HEK293T (cell line): ENCODE results near the gene ACTR2.
"Not testable (repeated sequence)": the region's sequence is repeated elsewhere in the genome, so short reads cannot be mapped to it uniquely, and the experiment has no call there.

ENCODE experiments used
- CTCF ChIA-PET: fragments of 350-600 bp; formaldehyde crosslinking; extraction: SDS; loops from one replicate; lab custom pipeline; 2021; ENCODE audit warnings: antibody characterized with exemption, inconsistent platforms; lab: Yijun Ruan, JAX
- POLR2A ChIA-PET: fragments of 350-600 bp; formaldehyde crosslinking; extraction: SDS; loops from one replicate; lab custom pipeline; 2020; ENCODE audit warnings: antibody characterized with exemption, inconsistent platforms; lab: Yijun Ruan, JAX
- DNase-seq: peaks from one replicate; pipeline ENCODE4 v3.0.0; 2012; ENCODE audit warnings: mixed read lengths; ENCODE audit errors: extremely low spot score
- ARNT ChIP-seq: fragments of 450-650 bp; IDR thresholded peaks from 2 replicates; pipeline ENCODE4 v1.6.1; 2017; ENCODE audit warnings: mild to moderate bottlenecking
- BHLHE40 ChIP-seq: fragments of 450-650 bp; IDR thresholded peaks from 2 replicates; pipeline ENCODE4 v1.6.1; 2016; ENCODE audit warnings: mild to moderate bottlenecking, moderate library complexity, borderline replicate concordance
- CTBP1 ChIP-seq: fragments of 450-650 bp; IDR thresholded peaks from 2 replicates; pipeline ENCODE4 v1.6.1; 2016; ENCODE audit warnings: borderline replicate concordance
- ELF4 ChIP-seq: fragments of 450-650 bp; IDR thresholded peaks from 2 replicates; pipeline ENCODE4 v1.6.1; 2017; ENCODE audit warnings: antibody characterized with exemption
- FOXA1 ChIP-seq: fragments of 450-650 bp; IDR thresholded peaks from 2 replicates; pipeline ENCODE4 v1.6.1; 2016; ENCODE audit warnings: mild to moderate bottlenecking
- FOXK2 ChIP-seq: fragments of 450-650 bp; IDR thresholded peaks from 2 replicates; pipeline ENCODE4 v1.6.1; 2016; ENCODE audit warnings: mild to moderate bottlenecking
- FOXM1 ChIP-seq: fragments of 450-650 bp; IDR thresholded peaks from 2 replicates; pipeline ENCODE4 v1.6.1; 2017; ENCODE audit warnings: mild to moderate bottlenecking, borderline replicate concordance
- HDGF ChIP-seq: fragments of 450-650 bp; IDR thresholded peaks from 2 replicates; pipeline ENCODE4 v1.6.1; 2017; ENCODE audit warnings: antibody characterized with exemption, borderline replicate concordance
- L3MBTL2 ChIP-seq: fragments of 450-650 bp; conservative IDR thresholded peaks from 2 replicates; pipeline ENCODE4 v1.6.1; 2016; ENCODE audit warnings: mild to moderate bottlenecking
- LEF1 ChIP-seq: fragments of 450-650 bp; IDR thresholded peaks from 2 replicates; pipeline ENCODE4 v1.6.1; 2017; ENCODE audit warnings: mild to moderate bottlenecking, borderline replicate concordance
- NFRKB ChIP-seq: fragments of 450-650 bp; IDR thresholded peaks from 2 replicates; pipeline ENCODE4 v1.6.1; 2016; ENCODE audit warnings: mild to moderate bottlenecking, moderate library complexity
- SP1 ChIP-seq: fragments of 450-650 bp; IDR thresholded peaks from 2 replicates; pipeline ENCODE4 v1.6.1; 2017
- SUZ12 ChIP-seq: fragments of 450-650 bp; IDR thresholded peaks from 2 replicates; pipeline ENCODE4 v1.6.1; 2016; ENCODE audit warnings: mild to moderate bottlenecking
- TARDBP ChIP-seq: fragments of 450-650 bp; IDR thresholded peaks from 2 replicates; pipeline ENCODE4 v1.6.1; 2016
- ZNF384 ChIP-seq: fragments of 450-650 bp; IDR thresholded peaks from 2 replicates; pipeline ENCODE4 v1.6.1; 2016
- TF ChIP-seq, protein P1 (sequence below): fragments of 450-650 bp; IDR thresholded peaks from 2 replicates; pipeline ENCODE4 v1.6.1; 2016

The ACTR2 gene

DNA sequence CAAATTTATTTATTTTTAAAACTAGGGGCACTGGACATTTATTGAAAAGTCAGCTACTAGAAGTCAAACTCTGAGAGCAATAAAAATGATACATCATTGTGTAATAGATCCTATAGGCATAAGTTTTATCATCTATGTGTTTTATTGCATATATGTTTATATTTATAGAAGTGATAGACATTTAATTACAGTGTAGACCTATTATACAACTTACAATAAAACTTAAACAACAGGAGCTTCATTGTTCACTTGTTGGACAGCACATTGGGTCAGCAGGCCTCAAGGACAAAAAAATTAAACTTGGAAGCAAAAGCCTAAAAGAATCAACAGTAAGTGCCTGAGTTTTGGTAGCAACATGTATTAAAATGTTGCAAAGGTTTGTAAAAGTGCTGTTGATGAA is 15.0 kb upstream of the ACTR2 start:
- no peak for TF ChIP-seq HDGF
- TF ChIP-seq, protein P1, sequence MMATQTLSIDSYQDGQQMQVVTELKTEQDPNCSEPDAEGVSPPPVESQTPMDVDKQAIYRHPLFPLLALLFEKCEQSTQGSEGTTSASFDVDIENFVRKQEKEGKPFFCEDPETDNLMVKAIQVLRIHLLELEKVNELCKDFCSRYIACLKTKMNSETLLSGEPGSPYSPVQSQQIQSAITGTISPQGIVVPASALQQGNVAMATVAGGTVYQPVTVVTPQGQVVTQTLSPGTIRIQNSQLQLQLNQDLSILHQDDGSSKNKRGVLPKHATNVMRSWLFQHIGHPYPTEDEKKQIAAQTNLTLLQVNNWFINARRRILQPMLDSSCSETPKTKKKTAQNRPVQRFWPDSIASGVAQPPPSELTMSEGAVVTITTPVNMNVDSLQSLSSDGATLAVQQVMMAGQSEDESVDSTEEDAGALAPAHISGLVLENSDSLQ = peak; percentile 52
- no peak for DNase-seq
- ChIA-PET POLR2A (interaction anchor here (1.6 kb wide), 1 partner anchor 15 kb away, joined by 8 read pairs; the partner anchor contains the start of gene ACTR2), CTCF (interaction anchor here (0.6 kb wide), 1 partner anchor 54 kb away, joined by 4 read pairs; no protein-coding TSS in a partner anchor)

DNA sequence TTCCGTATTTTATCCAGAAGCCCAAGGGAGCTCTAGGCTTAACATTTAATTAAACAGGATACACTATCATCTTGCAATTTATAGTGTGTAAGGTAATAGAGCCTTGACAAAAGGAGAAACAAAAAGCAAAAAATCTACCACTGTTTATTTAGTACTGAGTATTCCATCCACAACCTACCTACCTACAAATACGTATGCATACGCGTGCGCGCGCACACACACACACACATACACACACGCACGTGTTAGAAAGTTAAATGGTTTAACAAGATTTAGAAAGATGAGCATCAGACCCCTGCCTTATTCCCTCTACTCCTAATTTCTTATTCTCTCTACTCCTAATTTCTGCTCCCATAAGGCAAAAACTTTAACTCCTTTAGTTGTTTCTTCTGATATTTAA is 14.6 kb upstream of the ACTR2 start:
- DNase-seq = no peak
- POLR2A ChIA-PET = interaction anchor here (1.6 kb wide), 1 partner anchor 14 kb away, joined by 8 read pairs; the partner anchor contains the start of gene ACTR2
- TF ChIP-seq BHLHE40 = no peak
- no peak for TF ChIP-seq SUZ12
- TF ChIP-seq HDGF = no peak
- TF ChIP-seq NFRKB = no peak
- TF ChIP-seq LEF1 = no peak
- TF ChIP-seq L3MBTL2 = no peak
- TF ChIP-seq ARNT = no peak
- TF ChIP-seq TARDBP = no peak
- no peak for TF ChIP-seq FOXM1
- TF ChIP-seq CTBP1 = no peak
- TF ChIP-seq ZNF384 = no peak
- no peak for TF ChIP-seq SP1
- TF ChIP-seq FOXK2 = no peak
- TF ChIP-seq ELF4 = no peak
- TF ChIP-seq, protein P1 = no peak
- no peak for TF ChIP-seq FOXA1
- CTCF ChIA-PET = no interaction called here

DNA sequence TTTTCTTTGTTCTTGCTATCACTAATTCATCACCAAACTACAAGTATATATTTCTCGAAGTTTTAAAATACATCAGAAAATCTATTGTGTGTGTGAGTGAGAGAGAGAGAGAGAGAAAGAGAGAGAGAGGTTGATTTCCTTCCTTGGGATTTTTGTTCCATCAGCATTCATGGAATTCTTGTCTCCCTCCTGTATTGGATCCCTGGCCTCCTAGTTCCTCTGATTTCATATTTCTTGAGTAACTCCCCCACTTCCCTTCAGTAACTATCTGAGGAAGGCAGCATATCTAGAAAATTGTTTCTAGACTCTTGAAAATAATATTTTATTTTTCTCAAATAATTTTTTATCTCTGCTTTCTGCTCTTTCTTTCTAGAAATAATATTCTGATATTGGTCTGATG is 13.3 kb upstream of the ACTR2 start:
- ChIA-PET POLR2A (no interaction called here), CTCF (no interaction called here)

DNA sequence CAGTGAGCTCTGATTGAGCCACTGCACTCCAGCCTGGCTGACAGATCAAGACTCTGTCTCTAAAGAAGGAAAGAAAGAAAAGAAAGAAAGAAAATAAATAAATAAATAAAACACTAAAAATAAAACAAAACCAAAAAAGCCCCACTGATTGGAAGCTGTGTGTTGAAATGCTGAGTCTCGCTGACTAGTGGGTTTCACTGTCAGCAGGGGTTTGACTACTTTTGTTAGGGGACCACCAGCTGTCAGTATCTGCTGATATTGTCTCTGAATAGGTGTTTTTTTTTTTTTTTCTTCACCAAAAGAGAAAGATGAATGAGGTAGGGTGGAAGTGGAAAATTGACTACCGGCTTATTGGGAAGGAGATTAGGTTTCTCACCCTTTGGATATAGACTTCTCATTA is 12.8 kb upstream of the ACTR2 start:
- POLR2A ChIA-PET = no interaction called here
- CTCF ChIA-PET = no interaction called here

More for the DNA sequence above, 13.3 kb upstream of the ACTR2 start:
- DNase-seq = no peak
- no peak for TF ChIP-seq ZNF384
- TF ChIP-seq FOXM1 = no peak
- no peak for TF ChIP-seq NFRKB
- TF ChIP-seq ELF4 = no peak
- TF ChIP-seq CTBP1 = no peak
- TF ChIP-seq BHLHE40 = no peak
- TF ChIP-seq FOXK2 = no peak
- TF ChIP-seq TARDBP = no peak
- no peak for TF ChIP-seq SP1
- TF ChIP-seq FOXA1 = no peak
- TF ChIP-seq L3MBTL2 = no peak
- TF ChIP-seq LEF1 = no peak
- TF ChIP-seq SUZ12 = no peak
- TF ChIP-seq ARNT = no peak
- TF ChIP-seq, protein P1 = no peak
- no peak for TF ChIP-seq HDGF

DNA sequence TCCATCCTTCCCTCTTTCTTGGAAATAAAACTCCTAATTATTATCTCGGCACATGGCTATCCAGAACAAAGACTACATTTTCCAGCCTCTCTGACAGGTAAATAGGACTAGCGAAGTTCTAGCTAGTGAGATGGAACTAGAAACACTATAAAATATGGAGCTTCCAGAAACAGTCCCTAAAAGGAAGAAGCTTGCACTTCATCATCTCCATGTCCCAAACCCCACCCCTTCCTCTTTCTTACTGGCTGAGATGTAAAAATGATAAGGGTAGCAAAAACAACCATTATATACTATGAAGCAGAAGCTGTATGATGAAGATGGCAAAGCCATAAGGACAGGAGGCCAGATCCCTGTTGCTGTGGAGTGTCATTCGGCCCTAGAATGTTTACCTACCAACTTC is 11.7 kb upstream of the ACTR2 start:
- DNase-seq = no peak

More for the DNA sequence above, 12.8 kb upstream of the ACTR2 start:
- no peak for TF ChIP-seq ZNF384
- TF ChIP-seq SP1 = no peak
- TF ChIP-seq NFRKB = no peak
- DNase-seq = no peak

DNA sequence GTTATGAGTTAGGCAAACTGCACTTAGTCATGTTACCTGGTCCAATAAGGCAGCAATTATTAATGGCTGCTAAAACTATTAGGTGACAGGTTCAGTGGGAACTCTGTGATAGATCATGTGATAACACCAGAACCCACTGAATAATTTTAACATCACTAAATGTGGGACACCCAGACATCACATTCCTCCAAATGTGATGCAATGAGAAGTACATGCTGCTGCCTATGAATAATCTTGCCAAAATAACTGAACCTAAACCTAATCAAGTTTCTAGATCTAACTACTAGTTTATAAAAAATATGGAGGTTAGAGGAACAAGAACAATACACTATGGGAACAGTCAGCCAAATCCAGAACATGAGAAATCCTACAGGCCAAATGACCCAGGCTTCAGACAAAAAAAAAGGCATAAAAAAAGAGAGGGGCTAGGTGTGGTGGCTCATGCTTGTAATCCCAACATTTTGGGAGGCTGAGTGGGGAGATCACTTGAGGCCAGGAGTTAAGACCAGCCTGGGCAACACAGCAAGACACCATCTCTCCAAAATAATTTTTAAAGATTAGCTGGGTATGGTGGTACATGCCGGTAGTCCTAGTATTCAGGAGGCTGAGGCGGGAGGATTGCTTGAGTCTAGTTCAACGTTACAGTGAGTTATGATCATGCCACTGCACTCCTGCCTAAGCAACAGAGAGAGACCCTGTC is 7.0 kb upstream of the ACTR2 start:
- POLR2A ChIA-PET = no interaction called here
- no peak for TF ChIP-seq FOXK2
- TF ChIP-seq HDGF = no peak
- TF ChIP-seq LEF1 = no peak
- no peak for TF ChIP-seq FOXM1
- no peak for TF ChIP-seq ELF4
- no peak for TF ChIP-seq CTBP1
- no peak for TF ChIP-seq TARDBP
- no peak for TF ChIP-seq ZNF384
- TF ChIP-seq SUZ12 = no peak
- no peak for TF ChIP-seq NFRKB
- no peak for TF ChIP-seq ARNT
- TF ChIP-seq L3MBTL2 = no peak
- no peak for TF ChIP-seq FOXA1
- TF ChIP-seq SP1 = no peak
- no peak for TF ChIP-seq BHLHE40
- TF ChIP-seq, protein P1 = no peak
- CTCF ChIA-PET = no interaction called here
- no peak for DNase-seq

More for the DNA sequence above, 11.7 kb upstream of the ACTR2 start:
- ChIA-PET POLR2A (interaction anchor here (0.9 kb wide), 1 partner anchor 11 kb away, joined by 6 read pairs; the partner anchor contains the start of gene ACTR2), CTCF (no interaction called here)
- TF ChIP-seq FOXM1 = no peak
- TF ChIP-seq ELF4 = no peak
- no peak for TF ChIP-seq SUZ12

DNA sequence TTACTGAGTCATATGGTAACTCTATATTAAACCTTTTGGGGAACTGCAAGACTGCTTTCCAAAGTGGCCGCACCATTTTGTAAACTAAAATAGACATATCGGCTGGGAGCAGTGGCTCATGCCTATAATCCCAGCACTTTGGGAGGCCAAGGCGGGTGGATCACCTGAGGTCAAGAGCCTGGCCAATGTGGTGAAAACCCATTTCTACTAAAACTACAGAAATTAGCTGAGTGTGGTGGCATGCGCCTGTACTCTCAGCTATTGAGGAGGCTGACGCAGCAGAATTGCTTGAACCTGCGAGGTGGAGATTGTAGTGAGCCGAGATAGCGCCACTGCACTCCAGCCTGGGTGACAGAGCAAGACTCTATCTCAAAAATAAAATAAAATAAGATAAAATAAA is 6.4 kb upstream of the ACTR2 start:
- DNase-seq, POLR2A ChIA-PET, CTCF ChIA-PET: not testable (repeated sequence)
